K562 (cell line): ENCODE data around the gene MRPS10. TPM values are rescaled to one million over a fixed set of nuclear protein-coding genes. Genes with fewer than 3 reads are reported as not detected.
A peak's percentile ranks its signal among the peaks of the same experiment; 100 is the strongest.

Source experiments
- DMBX1 ChIP-seq: fragments of 250-450 bp; sonication (Bioruptor Pico); IDR thresholded peaks from 2 replicates; pipeline ENCODE4 v1.8.0; 2022; ENCODE audit warnings: inconsistent platforms, mild to moderate bottlenecking, moderate library complexity, borderline replicate concordance
- FOXP1 ChIP-seq: sonication (generic); formaldehyde crosslinking; IDR thresholded peaks from 2 replicates; pipeline ENCODE4 v1.8.0; 2022; ENCODE audit warnings: mild to moderate bottlenecking, missing genetic modification reagents
- IRF2 ChIP-seq: sonication (generic); formaldehyde crosslinking; IDR thresholded peaks from 2 replicates; pipeline ENCODE4 v1.8.1; 2022; ENCODE audit warnings: mild to moderate bottlenecking, missing genetic modification reagents
- MAZ ChIP-seq, 2 experiments: fragments of 450-650 bp in 1 of 2; sonication (generic) in 1 of 2; formaldehyde crosslinking; IDR thresholded peaks in 1 of 2; conservative IDR thresholded peaks in 1 of 2; 2 replicates each; pipeline versions ENCODE4 v1.4.0 to v1.5.0; 2020; ENCODE audit warnings: mild to moderate bottlenecking in 1 of 2, missing genetic modification reagents in 1 of 2
- NCOA6 ChIP-seq: fragments of 450-650 bp; IDR thresholded peaks from 2 replicates; pipeline ENCODE4 v1.6.1; 2017; ENCODE audit warnings: mild to moderate bottlenecking
- NFIX ChIP-seq: fragments of 250-450 bp; sonication (Bioruptor Pico); IDR thresholded peaks from 2 replicates; pipeline ENCODE4 v1.4.0; 2020; ENCODE audit warnings: low read depth, mild to moderate bottlenecking, moderate library complexity
- PRPF4 ChIP-seq: fragments of 200-400 bp; formaldehyde crosslinking; IDR thresholded peaks from one replicate; pipeline ENCODE4 v1.6.1; 2017; ENCODE audit warnings: low read length, low read depth, mild to moderate bottlenecking; ENCODE audit not compliant: insufficient read depth, poor library complexity, severe bottlenecking
- RNF2 ChIP-seq: sonication (generic); IDR thresholded peaks from 2 replicates; pipeline ENCODE4 v1.6.1; 2016
- SLC30A9 ChIP-seq: fragments of 250-450 bp; sonication (Bioruptor Pico); IDR thresholded peaks from 2 replicates; pipeline ENCODE4 v1.8.0; 2022; ENCODE audit warnings: mild to moderate bottlenecking, moderate library complexity
- TSC22D4 ChIP-seq: fragments of 450-650 bp; IDR thresholded peaks from 2 replicates; pipeline ENCODE4 v1.6.1; 2016; ENCODE audit warnings: missing genetic modification characterization, missing biosample characterization, control low read depth
- ZBTB26 ChIP-seq: fragments of 450-650 bp; formaldehyde crosslinking; IDR thresholded peaks from 2 replicates; pipeline ENCODE4 v1.4.0; 2022; ENCODE audit warnings: missing genetic modification characterization
- ZFPM2 ChIP-seq: fragments of 250-450 bp; sonication (Bioruptor Pico); IDR thresholded peaks from 2 replicates; pipeline ENCODE4 v1.5.1; 2022; ENCODE audit warnings: mild to moderate bottlenecking
- ZNF384 ChIP-seq: IDR thresholded peaks from 2 replicates; pipeline ENCODE4 v1.6.1; 2012; ENCODE audit warnings: low read depth, low read length, improper control_type of control experiment
- ZNF445 ChIP-seq: fragments of 250-450 bp; sonication (Bioruptor Pico); IDR thresholded peaks from 2 replicates; pipeline ENCODE4 v1.4.0; 2020; ENCODE audit warnings: low read depth, mild to moderate bottlenecking, moderate library complexity
- ZNF592 ChIP-seq: fragments of 450-650 bp; IDR thresholded peaks from 2 replicates; pipeline ENCODE4 v1.6.1; 2017; ENCODE audit warnings: antibody characterized with exemption, mild to moderate bottlenecking
- ZNF75A ChIP-seq: fragments of 450-650 bp; formaldehyde crosslinking; IDR thresholded peaks from 2 replicates; pipeline ENCODE4 v1.4.0; 2020; ENCODE audit warnings: mild to moderate bottlenecking
- ZNF77 ChIP-seq: fragments of 250-450 bp; sonication (Bioruptor Pico); IDR thresholded peaks from 2 replicates; pipeline ENCODE4 v1.5.0; 2020
- ZZZ3 ChIP-seq: fragments of 450-650 bp; IDR thresholded peaks from 2 replicates; pipeline ENCODE4 v1.6.1; 2016; ENCODE audit warnings: antibody characterized with exemption, mild to moderate bottlenecking, moderate library complexity
- polyA plus RNA-seq, 8 experiments: library from polyadenylated mRNA; depleted of rRNA in 4 of 8; stranded (reverse) in 5 of 8; unstranded in 3 of 8; fragments of >200 nt; fragmentation: Nextera tagmentation in 2 of 8; fragmentation: Illumina TruSeq in 1 of 8; extraction: Ambion mirVana in 2 of 8; extraction: Trizol in 1 of 8; gene quantifications; 2 replicates each; pipeline versions ENCODE4 v1.2.1 to v1.2.3, GENCODE V29; 2011 to 2014; ENCODE audit warnings: inconsistent platforms in 1 of 8, missing spikeins in 1 of 8
- total RNA-seq, 7 experiments: library from RNA; depleted of rRNA in 6 of 7; stranded (reverse); fragments of >200 nt in 6 of 7; fragmentation: Illumina TruSeq in 2 of 7; extraction: Trizol in 2 of 7; gene quantifications; 2 replicates each; pipeline versions ENCODE4 v1.2.1 to v1.2.3, GENCODE V29; 2011 to 2021; ENCODE audit warnings: low replicate concordance in 1 of 7
- TF ChIP-seq, protein P1 (sequence below): IDR thresholded peaks from 2 replicates; pipeline ENCODE4 v1.6.1; 2014; ENCODE audit warnings: antibody characterized with exemption
- TF ChIP-seq, protein P2 (sequence below): fragments of 200-800 bp; sonication (Bioruptor generic); IDR thresholded peaks from 2 replicates; pipeline ENCODE4 v1.6.1; 2017; ENCODE audit warnings: missing genetic modification characterization, missing compliant biosample characterization

Gene MRPS10
- total and polyA plus RNA-seq, 9 of the 15 experiments (the other 6 are each of a cell fraction or from before 2014, with no cell fraction given): 48.6 to 166 (median 93.7) TPM

GRCh38 chr6:42197555-42198362 is 19.9 kb downstream of the MRPS10 start (continued):
- TF ChIP-seq NCOA6 (peak; percentile 34; the same call in 1 of the 2 replicates), MAZ (CRISPR knock-in tag; conservative IDR thresholded peaks at IDR 0.05 in 1 of 2, IDR thresholded peaks at IDR 0.05 in 1 of 2) (peak in 1 of 2 experiments; percentile 36; a peak in 1 of 4 replicates), TSC22D4 (tag) (no peak), PRPF4 (no peak), IRF2 (CRISPR knock-in tag) (no peak), ZFPM2 (0 out of 2 replicates have a peak, but pooled peaks have one; percentile 79), ZNF77 (CRISPR knock-in tag) (no peak), ZZZ3 (0 out of 2 replicates have a peak, but pooled peaks have one; percentile 28), FOXP1 (CRISPR knock-in tag) (peak; percentile 71; the same call in 1 of the 2 replicates), ZNF384 (0 out of 2 replicates have a peak, but pooled peaks have one; percentile 18), ZNF592 (peak; percentile 84), ZNF445 (CRISPR knock-in tag) (no peak), DMBX1 (CRISPR knock-in tag) (peak; percentile 93), SLC30A9 (CRISPR knock-in tag) (no peak), RNF2 (peak; percentile 69), ZNF75A (CRISPR knock-in tag) (no peak), NFIX (no peak), ZBTB26 (CRISPR knock-in tag) (0 out of 2 replicates have a peak, but pooled peaks have one; percentile 51)
- TF ChIP-seq, protein P1, sequence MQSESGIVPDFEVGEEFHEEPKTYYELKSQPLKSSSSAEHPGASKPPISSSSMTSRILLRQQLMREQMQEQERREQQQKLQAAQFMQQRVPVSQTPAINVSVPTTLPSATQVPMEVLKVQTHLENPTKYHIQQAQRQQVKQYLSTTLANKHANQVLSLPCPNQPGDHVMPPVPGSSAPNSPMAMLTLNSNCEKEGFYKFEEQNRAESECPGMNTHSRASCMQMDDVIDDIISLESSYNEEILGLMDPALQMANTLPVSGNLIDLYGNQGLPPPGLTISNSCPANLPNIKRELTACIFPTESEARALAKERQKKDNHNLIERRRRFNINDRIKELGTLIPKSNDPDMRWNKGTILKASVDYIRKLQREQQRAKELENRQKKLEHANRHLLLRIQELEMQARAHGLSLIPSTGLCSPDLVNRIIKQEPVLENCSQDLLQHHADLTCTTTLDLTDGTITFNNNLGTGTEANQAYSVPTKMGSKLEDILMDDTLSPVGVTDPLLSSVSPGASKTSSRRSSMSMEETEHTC: no peak
- TF ChIP-seq, protein P2, sequence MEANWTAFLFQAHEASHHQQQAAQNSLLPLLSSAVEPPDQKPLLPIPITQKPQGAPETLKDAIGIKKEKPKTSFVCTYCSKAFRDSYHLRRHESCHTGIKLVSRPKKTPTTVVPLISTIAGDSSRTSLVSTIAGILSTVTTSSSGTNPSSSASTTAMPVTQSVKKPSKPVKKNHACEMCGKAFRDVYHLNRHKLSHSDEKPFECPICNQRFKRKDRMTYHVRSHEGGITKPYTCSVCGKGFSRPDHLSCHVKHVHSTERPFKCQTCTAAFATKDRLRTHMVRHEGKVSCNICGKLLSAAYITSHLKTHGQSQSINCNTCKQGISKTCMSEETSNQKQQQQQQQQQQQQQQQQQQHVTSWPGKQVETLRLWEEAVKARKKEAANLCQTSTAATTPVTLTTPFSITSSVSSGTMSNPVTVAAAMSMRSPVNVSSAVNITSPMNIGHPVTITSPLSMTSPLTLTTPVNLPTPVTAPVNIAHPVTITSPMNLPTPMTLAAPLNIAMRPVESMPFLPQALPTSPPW: peak; percentile 49
